HUES64 (cell line): ENCODE results near the gene TSEN15.
"Not testable (repeated sequence)": the region's sequence is repeated elsewhere in the genome, so short reads cannot be mapped to it uniquely, and the experiment has no call there.

Experiments used
- H3K27ac ChIP-seq: 2 replicates; pipeline ENCODE4 v1.7.0; 2013; ENCODE audit warnings: low read depth, low read length, inconsistent platforms
- H3K27me3 ChIP-seq: 2 replicates; pipeline ENCODE4 v1.6.1; 2013; ENCODE audit warnings: mild to moderate bottlenecking, low read length; ENCODE audit not compliant: insufficient read depth
- H3K36me3 ChIP-seq: 2 replicates; pipeline ENCODE4 v1.6.1; 2013; ENCODE audit warnings: mild to moderate bottlenecking, low read length; ENCODE audit not compliant: insufficient read depth
- H3K4me1 ChIP-seq: 2 replicates; pipeline ENCODE4 v1.6.1; 2013; ENCODE audit warnings: mild to moderate bottlenecking, low read length, moderate library complexity; ENCODE audit not compliant: insufficient read depth
- H3K4me3 ChIP-seq: 2 replicates; pipeline ENCODE4 v1.5.1; 2013; ENCODE audit warnings: mild to moderate bottlenecking, low read length, moderate library complexity
- H3K9ac ChIP-seq: 2 replicates; pipeline ENCODE4 v1.6.1; 2013; ENCODE audit warnings: mild to moderate bottlenecking, low read depth, low read length
- H3K9me3 ChIP-seq: 2 replicates; pipeline ENCODE4 v1.6.1; 2013; ENCODE audit warnings: low read depth, low read length; ENCODE audit not compliant: insufficient read depth
- WGBS: fragments of 150-250, 120-280 bp; methylation state at CpG from one replicate; pipeline ENCODE4 v1.1.7; 2013; ENCODE audit warnings: missing lambda C conversion rate; 5-methylcytosine and 5-hydroxymethylcytosine counted together

The TSEN15 gene

DNA sequence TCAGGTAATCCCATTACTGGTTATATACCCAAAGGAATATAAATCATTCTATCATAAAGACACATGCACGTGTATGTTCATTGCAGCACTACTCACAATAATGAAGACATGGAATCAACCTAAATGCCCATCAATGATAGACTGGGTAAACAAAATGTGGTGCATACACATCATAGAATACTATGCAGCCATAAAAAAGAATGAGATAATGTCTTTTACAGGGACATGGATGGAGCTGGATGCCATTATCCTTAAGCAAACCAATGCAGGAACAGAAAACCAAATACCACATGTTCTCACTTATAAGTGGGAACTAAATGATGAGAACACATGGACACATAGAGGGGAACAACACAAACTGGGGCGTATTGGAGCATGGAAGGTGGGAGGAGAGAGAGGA lies 8.2 kb upstream of the TSEN15 start:
- not testable (repeated sequence) for H3K9me3 ChIP-seq, H3K36me3 ChIP-seq, H3K4me3 ChIP-seq, H3K27ac ChIP-seq, H3K9ac ChIP-seq
- Histone ChIP-seq H3K27me3 (peaks cover 24% of the 10 kb centered on the region), H3K4me1 (peaks cover 25% of the 10 kb centered on the region)
- WGBS: 100% methylated on average over 2 of the region's 2 CpGs

DNA sequence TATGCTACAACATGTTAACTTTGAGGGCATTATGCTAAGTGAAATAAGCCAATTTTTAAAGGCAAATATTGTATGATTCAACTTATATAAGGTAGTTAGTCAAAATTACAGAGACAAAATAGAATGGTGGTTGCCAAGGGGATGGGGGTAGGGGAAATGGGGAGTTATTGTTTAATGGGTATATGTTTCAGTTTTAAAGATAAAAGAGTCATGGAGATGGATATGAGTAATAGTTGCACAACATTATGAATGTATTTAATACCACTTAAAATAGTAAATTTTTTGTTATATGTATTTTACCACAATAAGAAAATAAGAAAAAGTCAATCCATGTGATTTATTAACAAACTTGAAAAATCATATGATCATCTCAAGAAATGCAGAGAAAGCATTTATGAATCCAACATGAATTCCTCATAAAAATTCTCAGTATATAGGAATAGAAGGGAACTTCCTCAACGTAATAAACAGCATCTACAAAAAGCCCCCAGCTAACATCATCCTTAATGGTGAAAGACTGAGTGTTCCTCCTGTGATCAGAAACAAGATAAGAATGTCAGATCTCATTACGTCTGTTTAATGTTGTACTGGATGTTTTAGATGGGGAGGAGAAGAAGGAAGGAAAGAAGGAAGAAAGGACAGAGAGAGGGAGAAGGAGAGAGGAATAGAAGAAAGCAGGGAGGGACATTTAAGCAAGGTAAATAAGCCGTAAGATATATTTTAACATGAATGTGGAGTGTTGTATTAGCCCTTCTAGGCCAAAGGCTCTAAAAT lies 6.7 kb upstream of the TSEN15 start:
- Histone ChIP-seq H3K4me3 (no peak overlapping the region), H3K4me1 (peaks cover 39% of the 10 kb centered on the region), H3K9ac (no peak overlapping the region), H3K36me3 (no peaks in the 10 kb centered on the region), H3K27ac (no peak overlapping the region), H3K27me3 (peaks cover 9% of the 10 kb centered on the region; the same call in 1 of the 2 replicates), H3K9me3 (no peaks in the 10 kb centered on the region)
- WGBS: 77% methylated on average over 3 of the region's 3 CpGs

- not testable (repeated sequence) for H3K27ac ChIP-seq, H3K4me3 ChIP-seq, H3K36me3 ChIP-seq, H3K9me3 ChIP-seq, H3K9ac ChIP-seq, H3K27me3 ChIP-seq
- peaks cover 56% of the 10 kb centered on the region for H3K4me1 ChIP-seq
- 17% methylated on average over 5 of the region's 5 CpGs for WGBS
Measured at GRCh38 chr1:184047541-184047940, 4.0 kb upstream of the TSEN15 start.

- no peak overlapping the region for H3K9ac ChIP-seq
- H3K36me3 ChIP-seq: no peaks in the 10 kb centered on the region
- no peaks in the 10 kb centered on the region for H3K27me3 ChIP-seq
- H3K9me3 ChIP-seq: no peaks in the 10 kb centered on the region
- WGBS: 55% methylated on average over 4 of the region's 4 CpGs
- H3K4me3 ChIP-seq: no peak overlapping the region
- peaks cover 65% of the 10 kb centered on the region for H3K4me1 ChIP-seq
- H3K27ac ChIP-seq: no peak overlapping the region
Measured at GRCh38 chr1:184048561-184049240, 2.8 kb upstream of the TSEN15 start.

DNA sequence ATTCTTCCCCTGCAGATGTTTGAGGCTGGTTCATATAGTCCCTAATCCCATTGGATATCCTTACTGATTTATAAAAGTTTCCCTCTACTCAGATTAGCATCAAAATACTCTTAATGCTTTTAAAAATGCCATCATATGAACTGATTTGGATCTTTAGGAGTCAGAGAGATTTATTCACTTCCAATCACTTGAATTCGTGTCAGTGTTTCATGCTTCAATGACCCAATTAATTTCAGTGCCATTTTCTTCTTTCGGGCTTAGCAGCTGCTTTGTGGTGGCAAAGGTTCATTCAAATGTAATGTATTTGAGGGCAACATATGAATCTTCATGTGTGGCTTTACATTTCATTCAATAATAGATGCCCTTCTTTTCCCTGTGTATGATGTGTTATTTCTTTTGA lies 2.2 kb upstream of the TSEN15 start:
- no peak overlapping the region for H3K4me3 ChIP-seq
- no peak overlapping the region for H3K9ac ChIP-seq
- 84% methylated on average over 2 of the region's 2 CpGs for WGBS
- no peak overlapping the region for H3K27ac ChIP-seq
- H3K4me1 ChIP-seq: peaks cover 65% of the 10 kb centered on the region
- H3K9me3 ChIP-seq: no peaks in the 10 kb centered on the region
- no peaks in the 10 kb centered on the region for H3K27me3 ChIP-seq
- no peaks in the 10 kb centered on the region for H3K36me3 ChIP-seq

DNA sequence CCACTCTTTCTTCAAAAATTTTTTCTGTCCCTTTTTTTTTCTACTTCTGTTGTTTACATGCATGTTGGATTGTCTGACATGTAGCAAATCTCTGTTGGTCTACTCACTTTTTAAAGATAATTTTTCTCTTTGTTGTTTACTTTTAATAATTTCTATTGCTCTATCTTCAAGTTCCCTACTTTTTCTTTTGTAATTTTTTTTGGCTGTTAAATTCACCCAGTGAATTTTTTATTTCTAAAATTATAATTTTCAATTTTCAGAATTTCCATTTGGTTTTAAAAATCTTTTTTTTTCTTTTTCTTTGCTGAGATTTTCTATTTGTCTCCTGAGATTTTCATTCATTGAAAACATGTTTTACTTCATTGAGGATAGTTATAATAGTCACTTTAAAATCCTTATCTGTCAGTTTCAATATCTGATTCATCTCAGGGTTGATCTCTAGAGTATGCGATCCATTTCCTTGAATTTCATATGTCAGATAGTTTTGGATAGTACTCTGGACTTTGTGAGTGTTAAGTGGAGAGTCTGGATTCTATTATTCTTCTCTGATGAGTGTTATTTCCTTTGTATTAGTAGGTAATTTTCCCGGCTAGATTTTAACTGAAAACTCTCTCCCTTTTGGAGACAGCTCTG lies 1.6 kb upstream of the TSEN15 start:
- Histone ChIP-seq H3K36me3 (peaks cover 4% of the 10 kb centered on the region; the same call in 1 of the 2 replicates), H3K27me3 (no peaks in the 10 kb centered on the region), H3K9me3 (no peaks in the 10 kb centered on the region), H3K9ac (no peak overlapping the region), H3K27ac (no peak overlapping the region), H3K4me3 (no peak overlapping the region), H3K4me1 (peaks cover 65% of the 10 kb centered on the region)
- 89% methylated on average over 2 of the region's 2 CpGs for WGBS

DNA sequence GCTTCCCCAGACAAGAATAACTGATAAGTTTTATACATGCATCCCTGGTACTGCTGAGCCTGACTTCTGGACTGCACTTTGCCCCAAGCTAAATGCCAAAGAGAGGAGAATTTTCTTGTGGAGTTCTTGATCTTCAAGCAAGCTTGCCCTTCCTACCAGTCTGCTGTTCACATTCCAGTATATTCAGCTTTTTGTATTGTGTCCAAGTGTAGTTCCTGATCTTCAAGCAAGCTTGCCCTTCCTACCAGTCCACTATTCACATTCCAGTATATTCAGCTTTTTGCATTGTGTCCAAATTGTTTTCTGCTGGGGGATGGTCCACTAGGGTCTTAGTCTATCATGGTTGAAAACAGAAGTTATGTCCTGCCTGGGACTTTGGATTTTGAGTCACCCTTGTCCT lies 894 bp upstream of the TSEN15 start:
- Histone ChIP-seq H3K4me3 (peak overlapping the region; percentile 84), H3K4me1 (peaks cover 65% of the 10 kb centered on the region), H3K27ac (peak overlapping the region; percentile 92), H3K36me3 (peaks cover 11% of the 10 kb centered on the region), H3K9ac (peak overlapping the region; percentile 94), H3K27me3 (no peaks in the 10 kb centered on the region), H3K9me3 (no peaks in the 10 kb centered on the region)

DNA sequence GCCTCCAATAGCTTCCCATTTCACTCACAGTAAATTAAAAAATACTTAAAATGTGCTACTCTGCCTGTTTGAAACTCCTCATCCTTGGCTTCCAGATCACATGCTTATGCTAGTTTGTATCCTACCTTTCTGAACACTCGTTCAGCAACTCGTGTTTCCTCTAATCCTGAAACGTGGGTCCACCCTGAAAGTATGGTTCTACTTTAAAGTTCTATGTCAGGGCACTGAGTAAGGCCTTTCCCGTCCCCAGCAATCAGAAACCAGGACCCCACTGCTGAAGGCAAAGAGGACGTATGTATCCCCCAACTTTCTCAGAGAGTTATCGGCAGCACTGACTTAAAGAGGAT lies 419 bp upstream of the TSEN15 start:
- 17% methylated on average over 6 of the region's 6 CpGs for WGBS
- peak overlapping the region; percentile 94 for H3K9ac ChIP-seq
- H3K4me3 ChIP-seq: peak overlapping the region; percentile 84
- H3K4me1 ChIP-seq: peaks cover 60% of the 10 kb centered on the region
- no peaks in the 10 kb centered on the region for H3K9me3 ChIP-seq
- peak overlapping the region; percentile 92 for H3K27ac ChIP-seq
- peaks cover 16% of the 10 kb centered on the region for H3K36me3 ChIP-seq
- no peaks in the 10 kb centered on the region for H3K27me3 ChIP-seq

DNA sequence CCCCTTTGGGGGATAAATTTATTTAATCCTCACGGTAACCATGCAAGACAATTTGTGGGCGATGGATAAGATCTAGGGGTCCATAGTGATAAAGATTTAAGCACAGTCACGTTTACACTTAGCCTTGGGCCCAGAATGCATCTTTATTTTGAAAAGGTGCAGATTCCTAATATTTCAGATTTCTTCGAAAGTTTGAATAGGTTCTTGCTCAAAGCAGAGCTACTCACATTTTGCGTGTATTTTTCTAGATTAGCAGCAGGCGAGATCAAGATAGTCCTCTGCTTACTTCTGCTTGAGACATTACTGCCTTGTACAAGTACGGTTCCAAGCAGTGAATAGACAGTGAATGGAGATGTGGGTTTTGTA lies 647 bp downstream of the TSEN15 start:
- H3K4me1 ChIP-seq: peaks cover 59% of the 10 kb centered on the region
- H3K27me3 ChIP-seq: no peaks in the 10 kb centered on the region
- H3K27ac ChIP-seq: peak overlapping the region; percentile 92
- peak overlapping the region; percentile 84 for H3K4me3 ChIP-seq
- H3K9me3 ChIP-seq: no peaks in the 10 kb centered on the region
- H3K36me3 ChIP-seq: peaks cover 16% of the 10 kb centered on the region
- peak overlapping the region; percentile 94 for H3K9ac ChIP-seq
- WGBS: 35% methylated on average over 7 of the region's 7 CpGs

GRCh38 chr1:184052750-184053149 lies 1.2 kb downstream of the TSEN15 start:
- WGBS: 95% methylated on average over 1 of the region's 3 CpGs
- H3K9ac ChIP-seq: no peak overlapping the region
- H3K27ac ChIP-seq: no peak overlapping the region
- H3K36me3 ChIP-seq: peaks cover 16% of the 10 kb centered on the region
- H3K27me3 ChIP-seq: no peaks in the 10 kb centered on the region
- H3K9me3 ChIP-seq: no peaks in the 10 kb centered on the region
- peaks cover 61% of the 10 kb centered on the region for H3K4me1 ChIP-seq
- peak overlapping the region; percentile 84 for H3K4me3 ChIP-seq

- H3K9ac ChIP-seq: no peak overlapping the region
- H3K27ac ChIP-seq: no peak overlapping the region
- H3K36me3 ChIP-seq: peaks cover 16% of the 10 kb centered on the region
- H3K4me3 ChIP-seq: no peak overlapping the region
- peaks cover 52% of the 10 kb centered on the region for H3K4me1 ChIP-seq
- H3K9me3 ChIP-seq: no peaks in the 10 kb centered on the region
- H3K27me3 ChIP-seq: no peaks in the 10 kb centered on the region
Measured at GRCh38 chr1:184053881-184054280, 2.4 kb downstream of the TSEN15 start.
